ENCODE data around the gene DSTN.

DSTN gene

GRCh38 chr20:17634661-17635331 is 64.9 kb downstream of the DSTN start:
- TF ChIP-seq ZFP30 (CRISPR knock-in tag; IDR thresholded peaks at IDR 0.05) = no peak
- no peak for TF ChIP-seq RARB (CRISPR knock-in tag; IDR thresholded peaks at IDR 0.05)
- TF ChIP-seq GLIS3 (CRISPR knock-in tag; IDR thresholded peaks at IDR 0.05) = no peak
- no peak for TF ChIP-seq TCF4 (CRISPR knock-in tag; IDR thresholded peaks at IDR 0.05; ENCODE audit: borderline replicate concordance)
- TF ChIP-seq CREB5 (CRISPR knock-in tag; IDR thresholded peaks at IDR 0.05; ENCODE audit: low read depth) = no peak
- TF ChIP-seq ZC3H10 (CRISPR knock-in tag; IDR thresholded peaks at IDR 0.05) = no peak
- no peak for TF ChIP-seq BACH2 (CRISPR knock-in tag; IDR thresholded peaks at IDR 0.05; ENCODE audit: borderline replicate concordance)
- TF ChIP-seq ISL1 (CRISPR knock-in tag; IDR thresholded peaks at IDR 0.05) = no peak
- no peak for TF ChIP-seq TOX (CRISPR knock-in tag; IDR thresholded peaks at IDR 0.05; ENCODE audit: borderline replicate concordance)
- ATAC-seq = no peak

- no peak for ATAC-seq
- TF ChIP-seq ESRRG (CRISPR knock-in tag; IDR thresholded peaks at IDR 0.05) (no peak), TOX (CRISPR knock-in tag; IDR thresholded peaks at IDR 0.05; ENCODE audit: borderline replicate concordance) (no peak), ZFP3 (CRISPR knock-in tag; IDR thresholded peaks at IDR 0.05) (no peak), GLIS3 (CRISPR knock-in tag; IDR thresholded peaks at IDR 0.05) (no peak)
Observed at GRCh38 chr20:17635332-17636244, 65.7 kb downstream of the DSTN start.

GRCh38 chr20:17636523-17637412 is 66.9 kb downstream of the DSTN start:
- TF ChIP-seq RARB (CRISPR knock-in tag; IDR thresholded peaks at IDR 0.05) = no peak
- peak; percentile 49; the same call in 1 of the 2 replicates for TF ChIP-seq ZNF70 (CRISPR knock-in tag; IDR thresholded peaks at IDR 0.05)
- no peak for TF ChIP-seq ISL1 (CRISPR knock-in tag; IDR thresholded peaks at IDR 0.05)
- no peak for TF ChIP-seq TOX (CRISPR knock-in tag; IDR thresholded peaks at IDR 0.05; ENCODE audit: borderline replicate concordance)
- no peak for TF ChIP-seq TCF4 (CRISPR knock-in tag; IDR thresholded peaks at IDR 0.05; ENCODE audit: borderline replicate concordance)
- TF ChIP-seq ZC3H10 (CRISPR knock-in tag; IDR thresholded peaks at IDR 0.05) = no peak
- peak; percentile 62 for ATAC-seq

- ATAC-seq = no peak
Observed at GRCh38 chr20:17637413-17637780, 67.5 kb downstream of the DSTN start.

More at GRCh38 chr20:17637413-17637780, 67.5 kb downstream of the DSTN start:
- TF ChIP-seq CREB5 (CRISPR knock-in tag; IDR thresholded peaks at IDR 0.05; ENCODE audit: low read depth) (no peak), ZFP3 (CRISPR knock-in tag; IDR thresholded peaks at IDR 0.05) (no peak), PPARA (CRISPR knock-in tag; IDR thresholded peaks at IDR 0.05; ENCODE audit: borderline replicate concordance) (no peak), GLIS3 (CRISPR knock-in tag; IDR thresholded peaks at IDR 0.05) (no peak), OSR1 (CRISPR knock-in tag; IDR thresholded peaks at IDR 0.05) (no peak), SNAI2 (CRISPR knock-in tag; IDR thresholded peaks at IDR 0.05) (no peak), ARNTL (CRISPR knock-in tag; IDR thresholded peaks at IDR 0.05; ENCODE audit: borderline replicate concordance, low read depth) (no peak), CSDC2 (CRISPR knock-in tag; IDR thresholded peaks at IDR 0.05) (no peak), CSRNP3 (CRISPR knock-in tag; IDR thresholded peaks at IDR 0.05) (no peak), ZNF8 (CRISPR knock-in tag; IDR thresholded peaks at IDR 0.05) (no peak), ISL1 (CRISPR knock-in tag; IDR thresholded peaks at IDR 0.05) (no peak), BACH2 (CRISPR knock-in tag; IDR thresholded peaks at IDR 0.05; ENCODE audit: borderline replicate concordance) (no peak), ZFP30 (CRISPR knock-in tag; IDR thresholded peaks at IDR 0.05) (no peak), ZNF565 (CRISPR knock-in tag; conservative IDR thresholded peaks at IDR 0.05; ENCODE audit: low read depth) (no peak)
- TF ChIP-seq, protein P1, sequence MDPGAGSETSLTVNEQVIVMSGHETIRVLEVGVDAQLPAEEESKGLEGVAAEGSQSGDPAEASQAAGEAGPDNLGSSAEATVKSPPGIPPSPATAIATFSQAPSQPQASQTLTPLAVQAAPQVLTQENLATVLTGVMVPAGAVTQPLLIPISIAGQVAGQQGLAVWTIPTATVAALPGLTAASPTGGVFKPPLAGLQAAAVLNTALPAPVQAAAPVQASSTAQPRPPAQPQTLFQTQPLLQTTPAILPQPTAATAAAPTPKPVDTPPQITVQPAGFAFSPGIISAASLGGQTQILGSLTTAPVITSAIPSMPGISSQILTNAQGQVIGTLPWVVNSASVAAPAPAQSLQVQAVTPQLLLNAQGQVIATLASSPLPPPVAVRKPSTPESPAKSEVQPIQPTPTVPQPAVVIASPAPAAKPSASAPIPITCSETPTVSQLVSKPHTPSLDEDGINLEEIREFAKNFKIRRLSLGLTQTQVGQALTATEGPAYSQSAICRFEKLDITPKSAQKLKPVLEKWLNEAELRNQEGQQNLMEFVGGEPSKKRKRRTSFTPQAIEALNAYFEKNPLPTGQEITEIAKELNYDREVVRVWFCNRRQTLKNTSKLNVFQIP (CRISPR knock-in tag; IDR thresholded peaks at IDR 0.05; ENCODE audit: borderline replicate concordance, low read depth) = no peak
- TF ChIP-seq, protein P2, sequence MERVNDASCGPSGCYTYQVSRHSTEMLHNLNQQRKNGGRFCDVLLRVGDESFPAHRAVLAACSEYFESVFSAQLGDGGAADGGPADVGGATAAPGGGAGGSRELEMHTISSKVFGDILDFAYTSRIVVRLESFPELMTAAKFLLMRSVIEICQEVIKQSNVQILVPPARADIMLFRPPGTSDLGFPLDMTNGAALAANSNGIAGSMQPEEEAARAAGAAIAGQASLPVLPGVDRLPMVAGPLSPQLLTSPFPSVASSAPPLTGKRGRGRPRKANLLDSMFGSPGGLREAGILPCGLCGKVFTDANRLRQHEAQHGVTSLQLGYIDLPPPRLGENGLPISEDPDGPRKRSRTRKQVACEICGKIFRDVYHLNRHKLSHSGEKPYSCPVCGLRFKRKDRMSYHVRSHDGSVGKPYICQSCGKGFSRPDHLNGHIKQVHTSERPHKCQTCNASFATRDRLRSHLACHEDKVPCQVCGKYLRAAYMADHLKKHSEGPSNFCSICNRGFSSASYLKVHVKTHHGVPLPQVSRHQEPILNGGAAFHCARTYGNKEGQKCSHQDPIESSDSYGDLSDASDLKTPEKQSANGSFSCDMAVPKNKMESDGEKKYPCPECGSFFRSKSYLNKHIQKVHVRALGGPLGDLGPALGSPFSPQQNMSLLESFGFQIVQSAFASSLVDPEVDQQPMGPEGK (CRISPR knock-in tag; IDR thresholded peaks at IDR 0.05; ENCODE audit: borderline replicate concordance) = no peak
